Mesenchymal stem cell (in vitro differentiated cells and primary cell): ENCODE data around the gene BEST1.

ENCODE experiments used
- DNase-seq: peaks from one replicate; pipeline ENCODE4 v3.0.0-alpha.2; 2013
- H2AFZ ChIP-seq: one replicate; pipeline ENCODE4 v1.6.1; 2013; ENCODE audit warnings: low read depth, mild to moderate bottlenecking, control low read depth, inconsistent platforms, low read length, moderate library complexity
- H2AK5ac ChIP-seq: 2 replicates; pipeline ENCODE4 v1.6.1; 2013; ENCODE audit warnings: low read length, moderate library complexity, mild to moderate bottlenecking, inconsistent platforms; ENCODE audit not compliant: severe bottlenecking
- H2BK120ac ChIP-seq: one replicate; pipeline ENCODE4 v1.6.1; 2013; ENCODE audit warnings: low read depth, mild to moderate bottlenecking, inconsistent platforms, low read length, moderate library complexity
- H2BK12ac ChIP-seq, 2 experiments: one replicate each; pipeline ENCODE4 v1.6.1; 2013; ENCODE audit warnings: inconsistent platforms in 2 of 2, low read length in 2 of 2, mild to moderate bottlenecking in 2 of 2, moderate library complexity in 2 of 2, control low read depth in 1 of 2
- H2BK15ac ChIP-seq: one replicate; pipeline ENCODE4 v1.6.1; 2013; ENCODE audit warnings: mild to moderate bottlenecking, low read depth, inconsistent platforms; ENCODE audit not compliant: poor library complexity, severe bottlenecking
- H2BK5ac ChIP-seq: 2 replicates; pipeline ENCODE4 v1.6.1; 2013; ENCODE audit warnings: low read depth, mild to moderate bottlenecking, low read length, control low read depth, inconsistent platforms; ENCODE audit not compliant: poor library complexity, severe bottlenecking
- H3K14ac ChIP-seq, 2 experiments: one replicate each; pipeline ENCODE4 v1.6.1; 2013; ENCODE audit warnings: inconsistent platforms in 2 of 2, low read length in 2 of 2, control low read depth in 1 of 2, mild to moderate bottlenecking in 1 of 2, moderate library complexity in 1 of 2
- H3K18ac ChIP-seq, 2 experiments: one replicate each; pipeline ENCODE4 v1.6.1; 2013; ENCODE audit warnings: inconsistent platforms in 2 of 2, low read length in 2 of 2, control low read depth in 1 of 2, low read depth in 1 of 2, mild to moderate bottlenecking in 1 of 2
- H3K23ac ChIP-seq, 2 experiments: one replicate each; pipeline ENCODE4 v1.6.1; 2013; ENCODE audit warnings: inconsistent platforms in 2 of 2, low read length in 2 of 2, mild to moderate bottlenecking in 2 of 2, moderate library complexity in 2 of 2, control low read depth in 1 of 2
- H3K27ac ChIP-seq: 2 replicates; pipeline ENCODE4 v1.5.1; 2013; ENCODE audit warnings: mild to moderate bottlenecking, moderate library complexity, low read length, control low read depth, inconsistent platforms; ENCODE audit not compliant: poor library complexity, severe bottlenecking
- H3K27me3 ChIP-seq, 2 experiments: 2 replicates each; pipeline versions ENCODE4 v1.6.1 to v1.7.0; 2013; ENCODE audit warnings: low read length in 2 of 2, mild to moderate bottlenecking in 2 of 2, moderate library complexity in 2 of 2, control low read depth in 1 of 2, inconsistent platforms in 1 of 2; ENCODE audit not compliant: control insufficient read depth in 1 of 2, insufficient read depth in 1 of 2
- H3K36me3 ChIP-seq, 2 experiments: 2 replicates each; pipeline versions ENCODE4 v1.6.1 to v1.7.0; 2013; ENCODE audit warnings: low read length in 2 of 2, control low read depth in 1 of 2, inconsistent platforms in 1 of 2, low read depth in 1 of 2, mild to moderate bottlenecking in 1 of 2; ENCODE audit not compliant: insufficient read depth in 2 of 2, control insufficient read depth in 1 of 2
- H3K4ac ChIP-seq, 2 experiments: one replicate each; pipeline ENCODE4 v1.6.1; 2013; ENCODE audit warnings: inconsistent platforms in 2 of 2, low read length in 2 of 2, mild to moderate bottlenecking in 2 of 2, moderate library complexity in 2 of 2, control low read depth in 1 of 2, low read depth in 1 of 2
- H3K4me1 ChIP-seq: 2 replicates; pipeline ENCODE4 v1.6.1; 2013; ENCODE audit warnings: low read depth, low read length, control low read depth; ENCODE audit not compliant: control insufficient read depth, insufficient read depth
- H3K4me2 ChIP-seq: 2 replicates; pipeline ENCODE4 v1.6.1; 2013; ENCODE audit warnings: low read length, mild to moderate bottlenecking, inconsistent platforms; ENCODE audit not compliant: poor library complexity, severe bottlenecking
- H3K4me3 ChIP-seq, 2 experiments: 2 replicates each; pipeline versions ENCODE4 v1.5.1 to v1.7.0; 2013; ENCODE audit warnings: low read length in 2 of 2, mild to moderate bottlenecking in 2 of 2, control low read depth in 1 of 2, low read depth in 1 of 2; ENCODE audit not compliant: insufficient read depth in 1 of 2
- H3K79me1 ChIP-seq: replicated peaks from 2 replicates; pipeline ENCODE4 v1.6.1; 2013; ENCODE audit warnings: mild to moderate bottlenecking, control low read depth, low read length, inconsistent platforms; ENCODE audit not compliant: poor library complexity, severe bottlenecking
- H3K9ac ChIP-seq: 2 replicates; pipeline ENCODE4 v1.7.0; 2013; ENCODE audit warnings: mild to moderate bottlenecking, low read length, moderate library complexity
- H3K9me3 ChIP-seq: 2 replicates; pipeline ENCODE4 v1.7.0; 2013; ENCODE audit warnings: mild to moderate bottlenecking, low read length; ENCODE audit not compliant: control insufficient read depth
- H4K8ac ChIP-seq: one replicate; pipeline ENCODE4 v1.6.1; 2013; ENCODE audit warnings: inconsistent platforms, mild to moderate bottlenecking, low read length, moderate library complexity
- H4K91ac ChIP-seq: one replicate; pipeline ENCODE4 v1.6.1; 2013; ENCODE audit warnings: mild to moderate bottlenecking, low read length, inconsistent platforms
- WGBS: methylation state at CpG from one replicate; pipeline ENCODE4 v1.1.7; 2013; ENCODE audit warnings: mixed read lengths; 5-methylcytosine and 5-hydroxymethylcytosine counted together

The BEST1 gene

DNA sequence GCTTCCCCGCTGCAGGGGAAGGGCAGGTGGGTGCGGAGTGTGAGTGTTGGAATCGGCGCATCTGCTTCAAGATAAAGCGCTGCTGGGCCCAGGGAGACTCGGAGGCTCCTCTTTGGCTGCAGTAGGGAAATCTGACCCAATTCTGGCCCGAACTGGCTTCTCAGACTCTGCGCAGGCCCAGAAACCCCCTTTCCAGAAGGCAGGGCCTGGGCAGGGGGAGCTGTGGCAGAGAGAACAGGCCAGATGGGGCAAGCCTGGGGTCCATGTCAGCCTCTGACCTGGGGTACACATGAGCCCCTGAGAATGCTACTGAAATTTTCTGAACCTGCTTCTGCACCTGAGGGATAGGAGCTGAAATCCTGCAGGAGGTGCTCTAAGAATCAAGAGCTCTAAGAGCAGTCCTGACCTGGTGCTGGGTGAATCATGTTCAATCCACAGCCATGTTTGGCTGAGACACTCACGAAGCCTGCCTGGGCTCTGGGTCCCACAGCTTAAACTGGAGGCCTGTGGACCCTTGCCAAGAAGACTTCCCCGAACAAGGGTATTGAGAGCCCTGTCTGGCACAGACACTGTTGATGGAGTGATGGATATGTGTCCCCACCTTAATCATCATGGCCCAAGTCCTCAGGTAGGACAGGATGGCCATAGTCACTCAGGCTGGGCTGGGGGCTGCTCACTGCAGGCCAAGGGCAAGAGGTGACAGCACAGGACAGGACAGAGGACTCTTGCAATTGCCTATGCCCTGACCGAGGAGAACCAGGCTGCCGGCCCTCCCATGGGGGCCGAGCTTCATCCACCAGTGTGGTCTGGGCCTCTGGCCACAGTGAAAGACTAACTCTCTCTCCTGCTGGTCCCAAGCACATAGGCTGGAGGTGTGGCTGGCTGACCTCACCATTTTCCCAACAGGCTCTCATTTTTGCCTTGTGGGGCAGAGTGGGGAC lies 39.7 kb upstream of the BEST1 start:
- Histone ChIP-seq H3K79me1 (no peaks in the 10 kb centered on the region), H2BK5ac (no peak overlapping the region), H2AK5ac (no peak overlapping the region), H3K14ac (no peak overlapping the region), H3K4me1 (peaks cover 4% of the 10 kb centered on the region), H2AFZ (no peak overlapping the region), H3K27me3 (peaks cover 0 to 18% of the 10 kb centered on the region in 2 experiments), H3K4me3 (no peak overlapping the region), H3K18ac (no peak overlapping the region), H3K23ac (no peak overlapping the region), H2BK12ac (no peak overlapping the region), H2BK120ac (no peak overlapping the region), H3K4ac (no peak overlapping the region), H3K9ac (peak overlapping the region; percentile 45), H3K36me3 (peaks cover 0 to 24% of the 10 kb centered on the region in 2 experiments), H3K4me2 (no peak overlapping the region), H4K91ac (no peak overlapping the region), H3K9me3 (no peaks in the 10 kb centered on the region), H2BK15ac (no peak overlapping the region), H3K27ac (no peak overlapping the region), H4K8ac (no peak overlapping the region)
- WGBS = 94% methylated on average over 13 of the region's 13 CpGs
- DNase-seq = no peak

DNA sequence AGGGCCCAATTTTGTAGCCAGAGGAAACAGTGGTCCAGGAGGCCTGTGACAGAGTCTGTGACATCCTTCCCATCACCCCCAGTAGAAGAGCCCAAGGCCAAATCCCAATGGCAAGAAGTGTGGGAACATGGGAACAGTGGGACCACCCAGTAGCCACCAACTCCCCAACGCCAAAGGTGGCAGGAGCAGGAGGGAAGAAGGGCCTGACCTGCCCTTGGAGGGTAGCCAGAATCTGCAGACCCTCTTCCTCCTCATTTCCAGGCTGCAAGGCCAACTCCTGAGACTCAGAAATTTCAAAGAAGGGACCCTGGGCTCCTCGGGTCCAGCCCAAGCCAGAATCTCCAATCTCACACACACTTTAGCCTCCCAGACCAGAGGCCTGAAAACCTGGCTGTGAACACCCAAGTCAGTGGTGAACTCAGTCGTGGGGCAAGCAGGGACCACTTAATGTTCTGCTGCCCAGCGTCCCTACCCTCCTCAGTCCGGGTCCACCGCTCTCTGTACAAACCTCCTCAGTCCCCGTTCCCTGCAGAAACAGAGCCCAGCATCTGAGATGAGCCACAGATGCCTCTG lies 38.9 kb upstream of the BEST1 start:
- H3K9ac ChIP-seq = peak overlapping the region; percentile 32
- 83% methylated on average over 6 of the region's 7 CpGs for WGBS
- no peak overlapping the region for H2BK5ac ChIP-seq
- H3K18ac ChIP-seq = no peak overlapping the region
- no peak overlapping the region for H2BK120ac ChIP-seq
- H3K4me1 ChIP-seq = peaks cover 4% of the 10 kb centered on the region
- no peak overlapping the region for H3K4ac ChIP-seq
- no peak overlapping the region for H3K4me2 ChIP-seq
- H2BK15ac ChIP-seq = no peak overlapping the region
- H3K79me1 ChIP-seq = no peaks in the 10 kb centered on the region
- H2AK5ac ChIP-seq = no peak overlapping the region
- no peak overlapping the region for H3K4me3 ChIP-seq
- H4K8ac ChIP-seq = no peak overlapping the region
- H4K91ac ChIP-seq = no peak overlapping the region
- peaks cover 0 to 17% of the 10 kb centered on the region in 2 experiments for H3K27me3 ChIP-seq
- H2AFZ ChIP-seq = no peak overlapping the region
- no peak overlapping the region for H2BK12ac ChIP-seq
- H3K14ac ChIP-seq = no peak overlapping the region
- no peak for DNase-seq
- no peak overlapping the region for H3K27ac ChIP-seq
- H3K23ac ChIP-seq = no peak overlapping the region
- no peaks in the 10 kb centered on the region for H3K9me3 ChIP-seq
- H3K36me3 ChIP-seq = peaks cover 0 to 17% of the 10 kb centered on the region in 2 experiments

DNA sequence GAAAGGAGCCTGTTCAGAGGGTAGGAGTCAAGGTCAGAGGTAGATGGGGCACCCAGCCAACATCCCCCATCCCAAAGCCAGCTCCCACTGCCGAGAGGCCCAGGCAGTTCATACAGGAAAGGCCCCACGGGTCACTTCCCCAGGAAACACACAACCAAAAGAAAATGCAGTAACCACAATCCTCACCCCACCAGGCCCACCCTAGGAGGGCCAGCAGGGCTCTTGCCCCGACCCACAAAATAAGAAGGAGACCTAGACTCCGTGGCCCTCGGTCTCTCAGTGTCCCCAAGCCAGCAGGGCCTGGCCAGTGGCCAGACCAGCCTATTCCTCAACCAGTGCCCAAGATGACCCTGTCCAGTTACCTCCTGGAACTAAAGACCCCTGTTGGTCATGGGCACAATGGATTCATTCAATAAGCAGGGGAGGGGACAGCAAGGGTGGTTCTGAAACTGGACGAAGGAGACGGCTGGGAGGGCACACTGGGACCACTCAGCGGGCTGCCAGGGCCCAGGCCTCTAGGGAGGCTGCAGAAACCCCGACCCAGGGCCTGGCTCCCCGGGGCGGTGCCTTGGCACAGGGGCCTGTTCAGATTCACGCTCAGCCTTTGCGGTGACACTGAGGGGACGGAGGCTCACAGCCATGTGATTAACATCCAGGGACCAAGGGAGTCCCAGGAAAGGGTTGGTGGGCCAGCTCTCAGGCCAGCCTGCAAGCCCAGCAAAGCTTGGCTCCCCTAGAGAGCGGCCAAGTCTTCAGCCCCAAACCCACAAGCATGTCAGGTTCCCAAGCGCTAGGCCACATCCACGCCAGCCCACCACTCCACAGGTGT lies 38.2 kb upstream of the BEST1 start:
- Histone ChIP-seq H3K4me2 (no peak overlapping the region), H3K4me3 (no peak overlapping the region), H2BK12ac (no peak overlapping the region), H3K9me3 (no peaks in the 10 kb centered on the region), H2AFZ (no peak overlapping the region), H3K4me1 (peaks cover 5% of the 10 kb centered on the region), H3K9ac (peak overlapping the region; percentile 32), H3K18ac (no peak overlapping the region), H2BK120ac (no peak overlapping the region), H3K36me3 (peaks cover 0 to 10% of the 10 kb centered on the region in 2 experiments), H3K23ac (no peak overlapping the region), H3K27ac (no peak overlapping the region), H4K91ac (no peak overlapping the region), H3K79me1 (no peaks in the 10 kb centered on the region), H2BK15ac (no peak overlapping the region), H3K4ac (no peak overlapping the region), H4K8ac (no peak overlapping the region), H3K14ac (no peak overlapping the region), H2AK5ac (no peak overlapping the region), H3K27me3 (peaks cover 0 to 24% of the 10 kb centered on the region in 2 experiments), H2BK5ac (no peak overlapping the region)
- WGBS = 86% methylated on average over 17 of the region's 17 CpGs
- no peak for DNase-seq

DNA sequence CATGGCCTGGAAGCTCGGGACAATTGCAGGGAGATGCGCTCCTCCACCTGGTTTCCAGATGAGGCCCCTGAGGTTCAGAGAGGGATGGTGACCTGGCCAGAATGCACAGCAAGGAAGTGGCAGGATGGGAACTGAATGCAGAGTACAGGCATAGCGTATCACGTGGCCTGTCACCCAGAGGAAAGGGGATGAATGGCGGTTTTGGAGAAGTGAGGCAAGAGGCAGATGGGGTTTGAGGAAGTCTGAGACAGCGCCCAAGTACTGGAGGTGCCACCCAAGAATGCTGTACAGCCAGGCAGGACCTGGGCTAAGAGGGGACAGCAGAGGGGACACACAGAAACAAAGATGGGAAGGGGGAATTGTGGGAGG lies 37.6 kb upstream of the BEST1 start:
- Histone ChIP-seq H2AK5ac (no peak overlapping the region), H3K27ac (no peak overlapping the region), H4K91ac (no peak overlapping the region), H3K4me2 (no peak overlapping the region), H3K23ac (no peak overlapping the region), H3K18ac (no peak overlapping the region), H3K36me3 (peaks cover 0 to 4% of the 10 kb centered on the region in 2 experiments), H3K9ac (no peak overlapping the region), H3K79me1 (no peaks in the 10 kb centered on the region), H3K4me3 (no peak overlapping the region), H2BK12ac (no peak overlapping the region), H3K27me3 (peaks cover 0 to 25% of the 10 kb centered on the region in 2 experiments), H3K4me1 (peaks cover 10% of the 10 kb centered on the region), H3K4ac (no peak overlapping the region), H2BK120ac (no peak overlapping the region), H2BK15ac (no peak overlapping the region), H2BK5ac (no peak overlapping the region), H3K9me3 (no peaks in the 10 kb centered on the region), H4K8ac (no peak overlapping the region), H3K14ac (no peak overlapping the region), H2AFZ (no peak overlapping the region)
- 93% methylated on average over 6 of the region's 6 CpGs for WGBS
- DNase-seq = no peak
